Left kidney (tissue), 8 donors: ENCODE measurements around the gene GNAQ. TPM values are rescaled to one million over a fixed set of nuclear protein-coding genes. Genes with fewer than 3 reads are reported as not detected.
"Not testable (repeated sequence)": the region's sequence is repeated elsewhere in the genome, so short reads cannot be mapped to it uniquely, and the experiment has no call there.

ENCODE experiments used
- DNase-seq: peaks from one replicate; pipeline ENCODE4 v3.0.0-alpha.2; 2013
- long read RNA-seq, 8 donors: transcript quantifications; one replicate each; lab custom pipeline, GENCODE V29; 2026
- polyA plus RNA-seq: library from polyadenylated mRNA; unstranded; fragments of 120-200 nt; gene quantifications from one replicate; pipeline ENCODE4 v1.2.1, GENCODE V29; 2013; ENCODE audit not compliant: insufficient read length

The GNAQ gene
- polyA plus RNA-seq: 66.5 TPM
- long read RNA-seq, donor 1, full-length matches to known transcripts: 18 of 18 reads
- long read RNA-seq, donor 1, partial matches to known transcripts: 0 of 18 reads
- long read RNA-seq, donor 1, other reads (novel, unspliced or antisense): 0 of 18 reads
- long read RNA-seq, donor 2, full-length matches to known transcripts: 10 of 10 reads
- long read RNA-seq, donor 2, partial matches to known transcripts: 0 of 10 reads
- long read RNA-seq, donor 2, other reads (novel, unspliced or antisense): 0 of 10 reads
- long read RNA-seq, donor 3, full-length matches to known transcripts: 10 of 10 reads
- long read RNA-seq, donor 3, partial matches to known transcripts: 0 of 10 reads
- long read RNA-seq, donor 3, other reads (novel, unspliced or antisense): 0 of 10 reads
- long read RNA-seq, donor 4: 0 reads
- long read RNA-seq, donor 5, full-length matches to known transcripts: 16 of 16 reads
- long read RNA-seq, donor 5, partial matches to known transcripts: 0 of 16 reads
- long read RNA-seq, donor 5, other reads (novel, unspliced or antisense): 0 of 16 reads
- long read RNA-seq, donor 6, full-length matches to known transcripts: 11 of 11 reads
- long read RNA-seq, donor 6, partial matches to known transcripts: 0 of 11 reads
- long read RNA-seq, donor 6, other reads (novel, unspliced or antisense): 0 of 11 reads
- long read RNA-seq, donor 7, full-length matches to known transcripts: 24 of 29 reads
- long read RNA-seq, donor 7, partial matches to known transcripts: 5 of 29 reads
- long read RNA-seq, donor 7, other reads (novel, unspliced or antisense): 0 of 29 reads
- long read RNA-seq, donor 8, full-length matches to known transcripts: 5 of 5 reads
- long read RNA-seq, donor 8, partial matches to known transcripts: 0 of 5 reads
- long read RNA-seq, donor 8, other reads (novel, unspliced or antisense): 0 of 5 reads

DNA sequence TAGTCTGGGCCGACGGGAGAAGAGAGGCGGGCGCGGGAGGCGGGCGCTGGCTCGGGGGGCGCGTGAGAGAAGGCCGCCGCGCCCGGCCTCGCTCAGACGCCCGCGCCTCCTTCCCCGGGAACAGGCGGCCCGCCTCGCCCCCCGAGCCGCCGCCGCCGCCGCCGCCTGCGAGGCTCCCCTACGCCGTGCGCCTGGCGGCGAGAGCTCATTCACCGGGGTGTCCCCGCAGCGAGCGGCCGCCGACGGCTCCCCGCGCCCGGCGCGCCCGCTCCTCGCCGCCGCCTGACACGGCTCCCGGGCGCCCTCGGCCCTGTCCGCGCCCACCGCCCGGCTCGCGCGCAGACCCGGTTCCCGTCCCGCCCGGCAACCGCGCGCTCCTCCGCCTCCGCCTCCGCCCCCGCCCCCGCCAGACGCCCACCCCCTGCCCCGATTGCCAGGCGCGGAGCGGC, at the start of gene GNAQ:
TSS of gene GNAQ (minus strand) at position 368 of the 449 bp plus-strand sequence. CDS start 576 bp downstream, outside the sequence.
- no peak for DNase-seq

DNA sequence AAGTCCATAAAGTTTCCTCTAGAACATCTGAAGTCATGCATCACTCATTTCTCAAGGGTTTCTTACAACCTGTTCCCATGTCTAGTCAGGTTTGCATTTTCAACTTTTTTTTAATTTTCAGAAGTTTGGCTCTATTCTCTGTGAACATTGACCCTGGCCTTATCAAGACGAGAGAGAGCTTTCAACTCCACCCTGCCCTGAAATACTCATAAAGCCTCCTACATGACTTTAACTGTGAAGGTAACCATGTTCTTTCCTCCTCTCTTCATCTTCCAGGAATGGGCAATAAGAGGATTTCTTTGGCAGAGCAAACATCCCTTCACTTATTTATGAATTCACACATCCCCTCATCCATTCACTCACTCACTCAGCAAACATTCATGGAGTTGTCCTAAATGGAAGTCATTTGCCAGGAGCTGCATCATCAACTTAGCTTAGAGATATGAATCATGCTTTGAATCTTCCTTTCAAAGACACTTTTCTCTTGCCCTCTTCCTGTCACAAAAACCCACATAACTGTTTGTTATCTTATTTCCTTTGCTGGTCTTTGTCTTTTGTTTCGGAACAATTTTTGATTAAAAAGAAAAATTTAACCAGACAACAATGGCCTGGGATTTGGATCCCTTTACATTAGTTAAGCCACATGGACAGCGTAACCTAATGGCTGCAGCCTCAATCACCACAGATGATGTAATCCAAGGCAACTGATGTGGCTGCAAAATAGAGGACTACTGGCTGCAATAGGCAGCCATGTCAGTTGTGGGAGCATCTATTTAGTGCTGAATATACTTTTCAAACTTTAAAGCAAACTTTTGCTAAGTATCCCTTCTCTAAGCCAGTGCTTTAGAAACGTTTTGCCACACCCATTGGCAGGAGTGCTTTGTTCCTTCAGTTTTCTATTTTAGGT, 43.0 kb upstream of the GNAQ start:
- DNase-seq: no peak

GRCh38 chr9:78073722-78074121, 42.1 kb upstream of the GNAQ start:
- DNase-seq: no peak

- no peak for DNase-seq
Measured at GRCh38 chr9:78072586-78073199, 41.1 kb upstream of the GNAQ start.

DNA sequence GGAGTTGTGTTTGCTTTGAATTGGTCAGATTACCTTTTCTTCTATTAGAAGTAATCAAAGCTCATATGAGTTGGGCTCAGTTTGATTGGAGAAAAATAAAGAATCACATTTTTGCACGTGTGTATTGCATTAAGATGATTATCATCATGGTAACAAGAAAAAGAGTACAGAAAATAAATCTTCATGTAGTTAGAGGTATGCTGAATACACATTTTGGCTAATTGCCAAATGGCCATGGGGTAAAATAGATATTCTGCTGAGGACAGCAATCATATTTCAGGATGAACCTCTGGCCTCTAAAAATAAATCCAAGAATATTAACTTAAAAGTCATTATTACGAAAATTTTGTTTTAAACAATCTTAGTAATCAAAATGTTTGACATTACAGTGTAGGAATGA, 38.9 kb upstream of the GNAQ start:
- no peak for DNase-seq

GRCh38 chr9:78064075-78064474, 32.5 kb upstream of the GNAQ start:
- no peak for DNase-seq

- DNase-seq: no peak
Measured at GRCh38 chr9:78062710-78063109, 31.1 kb upstream of the GNAQ start.

- DNase-seq: not testable (repeated sequence)
Measured at GRCh38 chr9:78054218-78054617, 22.6 kb upstream of the GNAQ start.

- no peak for DNase-seq
Measured at GRCh38 chr9:78053627-78054026, 22.0 kb upstream of the GNAQ start.

- DNase-seq: no peak
Measured at GRCh38 chr9:78050421-78050820, 18.8 kb upstream of the GNAQ start.

DNA sequence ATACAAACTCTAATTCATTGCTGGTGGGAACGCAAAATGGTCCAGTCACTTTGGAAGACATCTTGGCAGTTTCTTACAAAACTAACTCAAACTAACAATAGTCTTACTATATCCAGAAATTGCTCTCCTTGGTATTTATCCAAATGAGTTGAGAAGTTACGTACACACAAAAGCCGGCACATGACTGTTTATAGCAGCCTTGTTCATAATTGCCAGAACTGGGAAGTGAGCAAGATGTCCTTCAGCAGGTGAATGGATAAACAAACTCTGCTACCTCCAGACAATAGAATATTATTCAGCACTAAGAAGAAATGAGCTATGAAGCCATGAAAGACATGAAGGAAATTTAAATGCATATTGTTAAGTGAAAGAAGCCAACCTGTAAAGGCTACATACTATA, 17.9 kb upstream of the GNAQ start:
- DNase-seq: no peak

- no peak for DNase-seq
Measured at GRCh38 chr9:78047106-78047505, 15.5 kb upstream of the GNAQ start.

- no peak for DNase-seq
Measured at GRCh38 chr9:78046112-78046511, 14.5 kb upstream of the GNAQ start.

DNA sequence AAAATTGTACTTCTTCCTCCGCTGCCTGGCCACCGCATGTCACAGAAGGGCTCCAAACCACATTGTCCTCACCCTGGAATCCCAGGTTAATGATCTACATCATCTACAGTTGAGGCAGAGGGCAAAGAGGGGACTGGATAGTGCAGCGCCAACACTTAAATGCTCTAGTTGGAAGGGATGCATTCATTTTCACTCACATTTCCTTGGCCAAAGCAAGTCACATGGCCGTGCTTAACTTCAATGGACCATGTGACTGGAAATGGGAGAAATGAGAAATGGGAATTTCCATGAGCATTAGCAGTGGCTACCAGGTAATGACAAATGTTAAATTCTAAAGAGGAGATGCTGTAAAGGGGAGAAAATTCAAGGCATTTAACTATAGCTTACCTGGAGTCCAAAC, 13.3 kb upstream of the GNAQ start:
- no peak for DNase-seq

DNA sequence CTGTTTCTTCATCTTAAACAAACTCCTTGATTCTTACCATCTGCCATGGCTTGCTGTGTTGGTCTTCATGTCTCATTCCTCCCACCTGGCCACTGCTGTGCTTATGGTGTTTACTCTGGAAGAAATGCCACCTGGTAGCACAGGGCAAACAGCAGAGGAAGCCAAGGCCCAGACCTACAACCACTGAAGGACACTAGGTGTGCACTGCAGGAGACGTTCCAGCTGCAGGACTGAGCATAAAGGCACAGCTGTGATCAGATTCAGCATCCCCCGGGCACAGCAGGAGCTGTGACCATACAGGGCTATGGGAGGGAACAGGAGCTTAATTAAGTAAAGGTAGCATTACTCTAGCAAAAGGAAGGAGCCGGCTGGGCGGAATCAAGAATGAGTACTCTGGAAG, 12.6 kb upstream of the GNAQ start:
- DNase-seq: no peak

DNA sequence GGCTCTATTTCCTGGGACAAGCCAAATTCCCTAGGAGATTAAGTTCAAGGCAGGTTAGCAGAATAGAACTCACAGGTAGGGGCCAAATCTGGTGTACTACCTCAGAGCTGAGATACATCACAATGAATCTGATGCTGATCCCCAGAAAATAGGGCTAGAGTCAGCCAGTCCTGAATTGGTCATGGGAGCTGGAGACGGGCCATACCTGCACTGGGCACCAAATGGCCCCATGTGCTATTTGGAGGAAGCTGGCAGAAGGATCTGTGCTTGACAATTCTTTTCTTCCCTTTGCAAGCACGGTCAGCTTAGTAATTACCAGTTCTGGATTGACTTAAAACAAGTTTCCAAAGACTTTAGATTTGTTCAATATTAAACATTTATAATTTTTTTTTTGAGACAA, 10.4 kb upstream of the GNAQ start:
- DNase-seq: no peak

- DNase-seq: no peak
Measured at GRCh38 chr9:78040726-78041125, 9.1 kb upstream of the GNAQ start.

DNA sequence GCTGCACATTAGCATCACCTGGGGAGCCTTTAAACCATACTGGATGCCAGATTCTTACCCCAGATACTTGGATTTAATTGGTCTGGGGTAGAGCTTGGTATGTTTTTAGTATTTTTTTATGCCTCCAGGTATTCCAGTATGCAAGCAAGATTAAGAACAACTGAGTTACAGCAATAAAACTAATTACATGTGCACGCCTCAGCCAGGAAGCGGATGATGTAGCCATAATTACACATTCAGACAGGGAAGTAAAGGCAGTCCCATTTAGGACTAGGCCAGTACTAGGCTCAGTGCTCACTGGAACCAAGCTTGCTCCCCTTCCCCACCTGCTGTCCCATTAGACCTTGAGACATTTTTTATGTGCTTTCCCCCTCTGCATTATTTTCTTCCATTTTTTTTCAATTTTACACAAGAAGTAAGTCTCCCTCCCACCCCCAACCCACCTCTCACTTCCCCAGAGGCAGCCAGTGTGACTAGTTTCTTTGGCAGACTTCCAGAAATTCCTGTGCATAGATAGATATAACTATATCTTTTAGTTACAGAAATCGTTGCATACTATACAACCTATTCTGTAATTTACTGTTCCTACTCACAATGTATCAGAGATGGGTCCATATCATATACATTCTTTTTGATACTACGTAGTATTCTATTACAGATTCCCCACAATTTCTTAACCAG, 7.1 kb upstream of the GNAQ start:
- DNase-seq: no peak

- peak; percentile 87 for DNase-seq
Measured at GRCh38 chr9:78035383-78035993, 3.9 kb upstream of the GNAQ start.

DNA sequence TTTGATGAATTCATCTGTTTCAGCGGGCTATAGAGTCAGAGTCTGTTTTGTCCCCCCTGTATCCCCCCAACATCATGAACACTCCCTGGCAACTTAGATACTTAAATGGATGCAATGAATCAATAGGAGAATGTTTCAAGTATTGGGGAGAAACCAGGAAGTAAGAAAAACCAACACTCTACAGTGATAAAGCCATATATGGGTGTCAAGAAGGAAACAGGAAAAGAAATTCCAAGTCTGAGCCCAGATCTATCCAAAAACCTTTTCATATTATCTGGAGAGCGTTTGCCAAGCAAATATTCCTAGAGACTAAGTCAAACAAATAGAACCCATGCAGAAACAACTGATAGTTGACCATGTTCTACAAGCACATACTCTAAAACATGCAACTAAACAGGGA, 2.3 kb upstream of the GNAQ start:
- no peak for DNase-seq
